NCI-H460 (cell line): ENCODE results near the gene USP50. TPM values are rescaled to one million over a fixed set of nuclear protein-coding genes. Genes with fewer than 3 reads are reported as not detected.
"Not testable (repeated sequence)": the region's sequence is repeated elsewhere in the genome, so short reads cannot be mapped to it uniquely, and the experiment has no call there.

Experiments
- DNase-seq: peaks from one replicate; pipeline ENCODE4 v3.0.0-alpha.2; 2016; ENCODE audit warnings: low read depth; ENCODE audit errors: extremely low read depth
- small RNA-seq, 2 experiments: library from RNA; depleted of rRNA; stranded (forward); fragments of <200 nt; gene quantifications; one replicate each; pipeline ENCODE3, GENCODE V24; 2014
- total RNA-seq: library from RNA; depleted of rRNA; stranded (reverse); fragments of >200 nt; shearing (Covaris generic); gene quantifications from 2 replicates; pipeline ENCODE4 v1.2.3, GENCODE V29; 2014; rRNA removed

The USP50 gene
- total RNA-seq, 1 experiment from 2014 or later = not detected

- not testable (repeated sequence) for DNase-seq
These were observed 40.8 kb downstream of the USP50 start for GRCh38 chr15:50505656-50506055.

DNA sequence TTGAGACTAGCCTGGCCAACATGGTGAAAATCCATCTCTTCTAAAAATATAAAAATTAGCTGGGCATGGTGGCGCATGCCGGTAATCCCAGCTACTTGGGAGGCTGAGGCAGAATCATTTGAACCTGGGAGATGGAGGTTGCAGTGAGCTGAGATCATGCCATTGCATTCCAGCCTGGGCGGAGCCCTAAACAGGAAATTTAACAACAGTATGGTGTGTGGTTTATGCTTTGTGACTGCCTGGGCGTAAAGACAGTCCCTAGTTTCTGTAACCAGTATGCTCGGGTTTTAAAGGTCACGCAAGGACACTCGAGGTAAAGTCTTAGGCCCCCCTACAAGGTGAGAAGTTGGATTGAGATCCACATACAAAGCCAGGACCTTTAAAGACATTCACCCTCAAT is 43.3 kb downstream of the USP50 start:
- DNase-seq = no peak

DNA sequence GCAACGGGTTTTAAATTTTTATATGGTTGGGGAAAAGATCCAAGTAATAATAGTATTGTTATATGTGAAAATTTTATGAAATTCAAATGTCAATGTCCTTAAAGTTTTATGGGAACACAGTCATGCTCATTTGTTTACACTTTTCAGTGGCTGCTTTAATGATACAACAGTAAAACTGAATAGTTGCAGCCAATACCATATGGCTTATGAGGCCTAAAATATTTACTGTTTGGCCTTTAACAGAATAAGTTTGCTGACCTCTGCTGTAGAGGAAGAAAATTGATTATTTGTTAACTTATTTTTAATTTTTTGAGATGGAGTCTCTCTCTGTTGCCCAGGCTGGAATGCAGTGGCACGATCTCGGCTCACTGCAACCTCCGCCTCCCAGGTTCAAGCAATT is 44.7 kb downstream of the USP50 start:
- DNase-seq = no peak

- no peak for DNase-seq
These were observed 46.1 kb downstream of the USP50 start for GRCh38 chr15:50500352-50500751.

GRCh38 chr15:50496692-50497091 is 49.8 kb downstream of the USP50 start:
- DNase-seq = no peak

DNA sequence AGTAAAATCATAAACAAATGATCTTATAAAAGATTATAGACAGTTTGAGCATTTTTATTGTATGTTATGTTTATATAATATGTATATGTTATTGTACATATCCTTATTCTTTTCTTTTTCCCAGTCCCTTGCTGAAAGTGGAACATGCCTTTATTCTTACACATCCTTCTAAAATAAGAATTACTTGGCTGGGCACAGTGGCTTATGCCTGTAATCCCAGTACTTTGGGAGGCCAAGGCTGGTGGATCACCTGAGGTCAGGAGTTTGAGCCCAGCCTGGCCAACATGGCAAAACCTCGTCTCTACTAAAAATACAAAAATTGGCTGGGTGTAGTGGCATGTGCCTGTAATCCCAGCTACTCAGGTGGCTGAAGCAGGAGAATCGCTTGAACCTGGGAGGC is 51.9 kb downstream of the USP50 start:
- DNase-seq = not testable (repeated sequence)

DNA sequence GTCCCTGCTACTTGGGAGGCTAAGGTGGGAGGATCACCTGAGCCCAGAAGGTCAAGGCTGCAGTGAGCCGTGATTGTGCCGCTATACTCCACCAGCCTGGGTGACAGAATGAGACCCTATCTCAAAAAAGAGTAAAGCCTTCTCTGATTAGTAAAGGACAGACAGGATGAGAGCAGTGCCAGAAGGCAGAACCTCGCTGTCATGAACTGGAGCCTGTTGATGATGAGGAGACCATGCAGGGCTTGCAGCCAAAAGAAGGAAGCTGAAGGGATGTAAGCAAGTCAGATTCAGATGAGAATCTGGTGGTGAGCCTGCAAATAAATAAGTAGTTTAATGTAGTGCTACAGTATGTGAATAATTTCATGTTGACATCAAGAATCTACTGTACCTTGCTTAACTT is 52.8 kb downstream of the USP50 start:
- DNase-seq = no peak

- DNase-seq = no peak
These were observed 59.2 kb downstream of the USP50 start for GRCh38 chr15:50487287-50487686.

DNA sequence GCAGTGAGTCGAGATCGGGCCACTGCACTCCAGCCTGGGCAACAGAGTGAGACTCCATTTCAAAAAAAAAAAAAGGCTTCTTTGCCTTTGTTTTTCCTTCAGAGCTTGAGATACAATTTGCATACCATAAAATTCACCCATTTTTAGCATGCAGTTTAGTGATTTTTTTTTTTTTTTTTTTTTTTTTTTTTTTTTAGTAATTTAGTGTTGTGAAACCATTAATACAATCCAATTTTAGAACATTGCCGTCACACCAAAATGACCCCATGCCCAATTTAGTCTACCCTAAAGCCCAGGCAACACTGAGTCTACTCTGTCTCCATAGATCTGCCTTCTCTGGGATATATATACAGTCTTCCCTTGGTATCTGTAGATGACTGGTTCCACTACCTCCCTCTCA is 61.1 kb downstream of the USP50 start:
- no peak for DNase-seq

- DNase-seq = no peak
These were observed 61.7 kb downstream of the USP50 start for GRCh38 chr15:50484781-50485180.

DNA sequence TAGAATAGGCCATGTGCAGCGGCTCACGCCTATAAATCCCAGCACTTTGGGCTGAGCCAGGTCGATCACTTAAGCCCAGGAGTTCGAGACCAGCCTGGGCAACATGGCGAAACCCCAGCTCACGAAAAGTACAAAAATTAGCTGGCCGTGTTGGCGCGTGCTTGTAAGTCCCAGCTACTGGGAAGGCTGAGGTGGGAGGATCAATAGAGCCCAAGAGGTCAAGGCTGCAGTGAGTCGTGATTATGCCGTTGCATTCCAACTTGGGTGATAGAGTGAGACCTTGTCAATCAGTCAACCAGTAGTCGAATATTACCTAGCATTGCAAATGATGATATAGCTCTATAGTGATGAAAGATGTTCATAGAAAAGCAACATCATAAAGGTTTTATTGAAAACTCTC is 70.3 kb downstream of the USP50 start:
- DNase-seq = no peak

DNA sequence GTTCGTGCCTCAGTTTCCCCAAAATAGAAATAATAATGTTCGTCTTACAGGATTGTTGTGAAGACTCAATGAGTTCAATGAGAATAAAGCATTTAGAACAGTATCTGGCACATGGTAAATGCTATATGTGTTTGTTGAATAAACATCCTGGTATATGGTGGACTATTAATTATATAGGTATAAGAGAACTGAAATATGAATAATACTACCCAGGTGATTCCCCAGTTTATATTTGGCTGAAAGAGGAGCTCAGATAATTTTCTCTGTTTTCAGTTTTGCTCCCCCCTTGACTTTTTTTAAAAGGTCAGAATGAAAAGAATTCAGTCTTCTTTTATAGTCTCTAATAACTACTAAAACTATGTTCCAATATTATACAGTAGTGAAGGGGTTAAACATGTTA is 75.4 kb downstream of the USP50 start:
- DNase-seq = no peak

DNA sequence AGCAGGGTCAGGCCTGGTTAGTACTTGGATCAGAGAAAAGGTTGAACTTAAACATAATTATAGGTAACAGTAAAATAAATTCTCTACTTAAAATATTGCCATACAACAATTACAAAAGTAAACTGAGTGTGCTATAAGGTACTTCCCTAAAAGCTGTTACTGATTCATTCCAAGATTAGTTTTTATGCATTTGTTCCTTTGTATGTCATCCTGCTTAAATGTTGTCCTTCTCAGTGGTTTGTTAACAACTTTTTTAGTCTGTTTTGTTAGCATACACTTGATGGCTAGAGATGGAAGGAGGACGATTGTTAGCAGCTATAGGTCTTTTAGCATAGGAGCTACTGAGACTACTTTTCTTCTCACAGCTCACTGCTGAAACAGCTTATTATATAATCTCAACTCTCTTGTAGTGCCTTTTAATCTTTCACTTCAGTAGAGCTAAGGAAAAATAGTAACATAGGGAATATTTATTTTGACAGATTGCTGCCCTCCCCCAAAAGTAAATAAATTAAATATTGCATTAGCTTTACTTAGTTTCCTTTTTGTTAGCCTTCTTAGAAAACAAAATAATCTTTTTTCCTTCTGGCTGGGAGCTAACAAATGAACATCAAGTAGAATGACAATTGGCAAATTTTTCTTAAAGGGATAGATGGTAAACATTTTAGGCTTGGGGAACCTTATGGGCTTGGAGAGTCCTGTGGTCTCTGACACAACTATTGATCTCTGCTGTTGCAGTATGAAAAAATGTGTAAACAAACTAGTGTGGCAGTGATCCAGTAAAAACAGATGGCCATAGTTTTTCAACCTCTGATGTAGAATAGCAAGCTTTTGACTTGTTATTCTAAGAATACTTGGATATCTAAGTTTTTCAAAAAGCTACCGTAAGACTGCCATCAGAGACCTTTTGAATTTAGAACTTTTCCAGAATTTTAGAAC is 82.8 kb downstream of the USP50 start:
- DNase-seq = no peak

GRCh38 chr15:50458348-50459112 is 87.9 kb downstream of the USP50 start:
- DNase-seq = no peak

DNA sequence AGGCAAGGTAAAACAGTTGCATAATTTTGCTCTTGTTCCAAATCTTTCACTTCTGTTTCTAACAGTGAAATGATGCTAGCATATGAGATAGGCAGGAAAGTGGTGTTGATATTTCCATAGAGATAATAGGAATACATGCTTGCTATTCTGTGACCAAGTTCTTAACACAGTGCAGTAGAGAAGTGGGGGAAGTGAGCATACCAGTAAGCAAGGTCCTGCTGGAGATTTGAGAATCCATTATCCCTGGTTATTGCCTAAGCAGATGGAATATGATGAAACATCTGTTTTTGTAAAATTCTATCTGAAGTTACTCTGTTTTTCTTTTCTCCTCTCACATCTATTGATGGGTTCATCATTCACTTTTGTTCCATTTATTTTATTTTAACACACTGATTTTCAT is 93.5 kb downstream of the USP50 start:
- no peak for DNase-seq

Small RNAs within 50 kb of the gene (small RNA-seq; reads per million reads assigned to genes)
- 0.04 to 0.12 reads per million in 2 experiments for gene RNA5SP395

Other genes starting within 250 kb of the USP50 start
- gene GABPB1, start 191.5 kb downstream of the USP50 start, total RNA-seq = 68.2 and 71.1 TPM in 2 replicates
- gene USP8, start 122.3 kb downstream of the USP50 start, total RNA-seq = 67.9 and 69.2 TPM in 2 replicates
- gene TRPM7, start 140.1 kb upstream of the USP50 start, total RNA-seq = 31.8 and 40.2 TPM in 2 replicates
- gene SPPL2A, start 219.0 kb upstream of the USP50 start, total RNA-seq = 107 and 125 TPM in 2 replicates